HG03097 (cell line): ENCODE data around the gene ITGB6.

Source experiments
- ATAC-seq: cut with Tn5 transposase; IDR thresholded peaks from one replicate; pipeline ENCODE4 v1.9.1; 2021; ENCODE audit not compliant: unreplicated experiment, low FRiP score

ITGB6 gene

DNA sequence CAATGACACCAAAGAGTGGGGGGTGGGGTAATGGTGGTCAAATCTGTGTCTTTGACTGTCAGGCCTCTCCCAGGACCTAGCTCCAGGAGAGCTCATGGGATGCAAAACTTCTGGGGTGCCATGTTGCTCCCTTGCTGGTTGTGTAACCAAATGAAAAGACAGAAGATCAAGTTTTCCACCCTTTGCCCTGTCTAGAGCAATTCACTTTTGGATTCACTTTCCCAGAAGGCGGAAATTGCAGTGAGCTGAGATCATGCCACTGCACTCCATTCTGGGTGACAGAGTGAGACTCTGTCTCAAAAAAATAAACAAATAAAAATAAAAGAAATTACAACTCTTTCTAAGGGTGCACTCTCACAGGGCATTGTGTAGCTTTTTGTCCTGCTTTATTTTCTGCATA lies 102.7 kb downstream of the ITGB6 start:
- no peak for ATAC-seq

DNA sequence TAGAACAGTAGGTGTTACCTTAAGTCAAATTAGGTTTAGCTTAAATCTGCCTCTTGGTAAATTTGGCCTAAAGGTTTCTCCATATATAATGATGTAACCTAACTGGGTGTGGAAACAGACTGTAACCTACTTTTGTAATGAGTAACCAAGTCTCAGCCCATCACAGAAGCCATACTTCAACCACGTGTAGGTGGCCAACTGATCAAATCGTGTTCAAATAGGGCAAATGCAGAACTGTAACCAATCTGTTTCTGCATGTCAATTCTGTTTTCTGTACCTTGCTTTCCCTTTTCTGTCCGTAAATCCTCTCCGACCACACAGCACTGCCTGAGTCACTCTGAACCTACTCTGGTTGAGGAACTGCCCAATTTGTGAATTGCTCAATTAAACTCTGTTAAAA lies 103.7 kb downstream of the ITGB6 start:
- ATAC-seq, result no peak

DNA sequence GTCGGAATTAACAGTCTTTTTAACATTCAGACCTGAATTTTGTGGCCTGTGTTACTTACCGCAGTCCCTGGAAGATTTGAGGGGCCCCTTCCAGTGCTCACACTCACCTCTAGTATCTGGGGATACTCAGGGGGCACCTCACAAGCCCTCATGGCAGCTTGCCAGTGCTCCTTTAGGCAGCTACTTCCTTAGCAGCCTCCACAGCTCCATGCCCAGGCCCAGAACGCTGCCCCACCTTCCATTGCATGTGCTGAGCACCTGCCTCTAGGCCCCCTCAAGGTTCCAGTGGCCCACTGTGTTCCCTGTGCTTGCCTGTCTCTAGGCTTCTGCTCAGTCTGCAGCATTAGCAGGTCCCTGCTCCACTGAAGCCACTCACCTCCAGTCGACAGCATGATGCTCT lies 107.6 kb downstream of the ITGB6 start:
- ATAC-seq, result no peak

DNA sequence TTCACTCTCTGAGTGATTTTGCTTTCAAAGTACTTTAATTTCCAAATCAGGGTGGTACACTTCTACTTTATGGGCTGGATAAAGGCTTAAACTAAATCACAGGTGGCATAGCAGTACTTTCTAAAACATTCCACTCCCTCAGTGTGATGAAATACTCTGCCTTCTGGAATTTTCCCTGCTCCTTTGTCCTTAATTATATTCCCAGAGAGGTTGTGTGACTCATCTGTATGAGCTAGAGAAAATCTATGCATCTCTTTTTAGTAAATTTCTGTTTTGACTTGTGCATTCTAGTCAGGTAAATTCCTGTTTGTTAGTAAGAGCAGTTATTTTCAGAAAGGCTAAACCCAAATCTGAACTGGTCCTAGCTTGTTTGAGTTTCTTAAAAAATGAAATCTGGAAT lies 108.7 kb downstream of the ITGB6 start:
- ATAC-seq, result no peak

DNA sequence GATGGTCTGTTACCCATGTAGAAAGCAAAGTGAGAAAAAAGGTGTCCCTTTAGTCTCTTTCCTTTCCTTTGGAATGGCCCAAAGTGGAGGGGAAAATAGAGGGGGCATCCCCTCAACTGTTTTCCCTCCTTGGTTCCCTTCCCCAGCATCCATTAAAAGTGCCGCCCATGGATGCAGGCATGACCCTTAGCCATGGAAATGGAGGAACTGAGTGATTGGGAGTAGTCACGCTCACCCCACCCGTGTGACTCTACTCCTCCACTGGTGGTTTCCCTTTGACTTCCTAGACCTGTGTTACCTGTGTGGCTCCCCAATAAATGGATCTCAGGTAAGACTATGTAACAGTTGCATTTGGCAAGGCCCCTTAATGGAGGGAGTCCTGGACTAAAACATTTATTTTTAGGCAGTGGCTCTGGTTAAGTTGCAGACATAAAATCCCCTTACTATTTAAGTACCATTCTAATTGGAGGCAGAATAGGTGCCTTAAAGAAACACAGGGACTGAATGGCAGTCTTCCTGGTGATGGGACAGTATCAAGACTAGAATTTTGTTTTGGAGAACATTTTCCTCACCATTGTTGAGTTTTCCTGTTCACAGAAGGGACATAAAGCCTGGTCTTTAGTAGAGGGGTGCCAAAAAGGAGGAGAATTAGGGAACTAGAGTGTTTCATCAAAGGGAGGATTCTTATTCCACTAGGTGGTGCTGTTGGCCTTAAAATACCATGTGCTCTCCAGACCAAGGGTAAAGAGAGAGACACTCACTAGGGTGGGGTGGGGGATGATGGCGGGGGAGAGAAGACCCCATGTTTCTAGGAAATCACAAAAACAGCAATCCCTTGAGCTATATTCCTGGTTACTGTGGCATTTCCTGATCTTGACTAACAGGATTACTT lies 112.0 kb downstream of the ITGB6 start:
- no peak for ATAC-seq

DNA sequence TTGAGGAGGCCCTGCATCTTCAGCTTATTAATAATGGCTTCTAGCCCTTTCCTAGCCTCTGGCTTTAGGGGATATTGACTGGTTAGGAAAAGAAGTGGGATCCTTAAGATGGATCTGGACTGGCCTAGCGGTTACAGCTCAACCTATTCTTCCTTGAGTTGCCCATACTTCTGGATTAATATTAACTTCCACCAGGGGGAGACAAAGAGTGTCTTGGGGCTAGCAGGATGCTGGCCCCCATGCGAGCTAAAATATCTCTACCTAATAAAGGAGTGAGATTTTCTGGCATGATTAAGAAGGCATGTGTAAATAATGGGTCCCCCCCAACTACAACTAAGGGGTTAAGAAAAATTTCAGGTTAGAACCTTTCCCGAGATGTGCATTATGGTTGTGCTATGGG lies 114.4 kb downstream of the ITGB6 start:
- ATAC-seq, result no peak

DNA sequence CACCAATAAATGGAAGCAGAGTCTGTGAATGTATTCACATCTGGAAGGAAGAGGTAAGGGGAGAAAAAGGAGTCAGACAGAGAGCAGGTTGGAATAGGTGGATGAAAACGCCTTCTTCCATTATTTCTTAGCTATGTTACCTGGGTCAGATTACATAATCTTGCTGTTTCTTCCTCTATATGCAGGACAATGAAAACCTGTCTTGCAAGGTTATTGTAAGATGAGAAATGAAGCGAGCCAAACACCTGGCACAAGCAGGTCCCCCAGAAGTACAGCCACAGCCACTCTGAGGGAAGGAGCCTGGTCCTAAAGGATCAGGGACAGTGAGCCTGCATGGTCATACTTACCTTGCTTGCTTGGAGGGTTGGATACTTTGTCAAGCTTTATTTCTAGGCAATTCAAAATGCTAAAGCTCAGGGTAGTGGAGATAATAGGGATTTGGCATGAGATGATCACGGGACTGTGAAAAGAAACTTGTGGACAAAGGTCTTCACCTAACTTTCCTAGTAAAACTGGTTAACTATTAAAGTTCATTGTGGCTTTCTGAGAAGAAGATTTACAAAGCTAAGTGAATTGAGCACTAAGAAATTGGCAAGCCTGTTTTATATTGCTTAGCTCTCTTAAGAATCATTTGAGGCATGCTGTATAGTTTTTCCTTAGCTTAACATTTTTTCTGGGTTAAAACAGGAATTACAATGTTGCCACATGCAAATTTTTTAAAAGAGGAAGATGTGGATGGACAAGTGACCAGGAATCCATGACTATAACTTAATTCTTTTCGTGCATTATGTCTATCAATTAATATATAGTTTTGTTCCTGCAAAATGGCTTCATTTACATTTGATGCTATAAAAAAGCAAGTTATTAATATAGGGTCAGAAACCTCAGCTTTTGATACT lies 121.9 kb downstream of the ITGB6 start:
- no peak for ATAC-seq

DNA sequence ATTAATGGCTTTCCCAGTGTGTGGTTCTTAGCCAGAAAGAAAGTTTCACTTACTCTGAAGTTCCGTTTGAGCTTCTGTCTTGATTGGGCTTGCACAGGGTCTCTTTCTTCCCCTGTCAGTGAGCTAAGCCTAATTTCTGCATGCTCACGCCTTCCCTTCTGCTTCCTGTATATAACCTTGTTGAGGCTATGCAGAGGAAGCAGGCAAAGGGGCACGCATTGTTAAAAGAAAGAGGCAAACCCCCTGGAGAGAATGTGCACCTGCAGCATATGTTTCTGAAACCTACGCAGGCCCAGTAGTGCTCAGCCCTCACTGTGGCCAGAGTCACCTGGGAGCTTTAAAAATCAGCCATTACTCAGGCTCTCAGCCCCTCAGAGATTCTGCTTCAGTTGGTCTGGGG lies 123.2 kb downstream of the ITGB6 start:
- no peak for ATAC-seq

DNA sequence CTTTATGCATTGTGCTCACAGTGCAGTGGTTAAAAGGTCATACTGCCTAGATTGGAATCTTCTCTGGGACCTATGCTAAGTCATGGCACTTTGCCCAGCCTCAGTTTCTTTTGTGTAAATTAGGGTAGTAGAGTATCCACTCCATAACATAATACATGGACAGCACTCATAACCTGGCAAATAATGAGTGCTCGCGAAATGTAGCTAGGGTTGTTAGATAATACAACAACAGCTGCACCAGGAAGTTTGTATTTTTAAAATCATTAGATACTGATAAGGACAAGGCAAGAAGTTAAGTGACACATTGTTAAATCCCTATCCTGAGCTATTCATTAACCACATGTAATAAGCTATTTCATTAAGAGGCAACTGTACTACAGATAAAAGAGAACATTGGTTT lies 123.8 kb downstream of the ITGB6 start:
- no peak for ATAC-seq

DNA sequence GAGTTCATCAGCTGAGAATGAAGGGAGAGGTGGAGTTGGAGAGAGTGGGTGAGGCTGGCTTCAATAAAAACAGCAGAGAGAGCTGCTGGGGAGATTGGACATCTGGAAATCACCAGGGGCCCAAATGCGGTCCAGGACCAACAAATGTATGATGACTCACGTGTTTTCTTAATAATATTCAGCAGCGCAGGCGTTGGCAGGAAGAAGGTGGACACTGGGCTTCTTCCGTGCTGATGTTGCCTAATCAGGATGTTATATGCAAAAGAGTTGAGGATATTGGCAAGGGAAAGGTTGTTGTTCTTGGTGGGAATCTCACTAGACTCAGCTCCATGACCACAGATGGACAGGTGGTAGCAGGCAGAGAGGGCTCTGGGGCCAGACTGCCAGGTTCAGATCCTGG lies 124.9 kb downstream of the ITGB6 start:
- no peak for ATAC-seq

DNA sequence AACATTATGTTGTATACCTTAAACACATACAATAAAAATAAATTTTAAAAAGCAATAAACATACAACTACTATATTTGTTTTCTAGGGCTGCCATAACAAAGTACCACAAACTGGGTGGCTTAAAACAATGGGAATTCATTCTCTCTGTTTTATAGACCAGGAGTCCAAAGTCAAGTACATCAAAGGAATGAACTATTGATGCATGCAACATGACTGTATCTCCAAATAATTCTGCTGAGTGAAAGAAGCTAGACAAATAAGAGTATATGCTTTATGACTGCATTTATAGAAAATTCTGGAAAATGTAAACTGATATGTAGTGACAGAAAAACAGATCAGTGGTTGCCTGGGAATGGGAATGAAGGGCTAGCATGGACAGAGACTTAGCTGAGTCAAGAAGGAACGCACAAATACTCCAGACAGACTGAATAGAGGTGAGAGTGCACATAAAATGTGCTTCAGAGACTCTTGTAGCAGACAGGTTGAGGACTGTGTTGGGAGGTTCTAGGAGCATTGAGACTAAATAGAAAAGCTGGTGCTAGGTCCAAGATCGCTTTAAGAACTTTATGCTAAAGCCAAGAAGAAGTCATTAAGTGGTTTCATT lies 126.7 kb downstream of the ITGB6 start:
- ATAC-seq, result no peak

DNA sequence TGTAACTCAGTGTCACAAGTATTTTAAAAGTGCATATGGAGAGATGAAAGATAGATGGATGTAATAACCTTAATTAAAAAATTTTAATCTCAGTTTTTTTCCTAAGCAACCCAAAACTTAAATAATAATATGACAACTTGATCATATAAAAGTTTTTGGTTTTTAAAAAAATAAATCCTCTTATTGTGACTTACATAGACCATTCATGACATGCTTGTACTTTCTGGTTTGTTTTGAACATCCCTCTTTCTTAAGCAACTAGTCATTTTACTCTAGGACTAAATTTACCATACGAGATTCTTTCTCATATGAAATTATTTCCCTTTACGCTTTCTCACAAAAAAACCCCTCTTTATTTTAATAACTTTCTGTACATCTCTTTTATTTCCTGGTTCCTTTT lies 131.2 kb downstream of the ITGB6 start:
- ATAC-seq, result no peak

DNA sequence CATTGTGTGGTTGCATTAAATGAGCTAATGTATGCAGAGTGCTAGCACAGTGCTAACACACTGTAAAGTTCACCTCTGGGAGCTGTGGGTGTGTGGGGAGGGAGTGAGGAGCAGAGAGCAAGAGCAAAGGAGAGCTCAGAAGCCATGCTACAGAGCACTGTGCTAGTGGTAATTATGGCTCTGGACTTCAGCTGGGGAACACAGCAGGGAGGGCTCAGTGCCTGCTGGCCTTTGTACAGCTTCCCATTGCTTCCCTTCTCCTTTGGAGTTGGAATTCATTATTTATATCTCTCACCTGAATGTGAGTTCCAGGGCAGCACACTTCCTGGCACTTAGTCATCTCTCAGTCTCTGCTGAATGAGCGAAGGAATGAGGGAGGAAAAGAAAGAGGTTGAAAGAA lies 135.2 kb downstream of the ITGB6 start:
- no peak for ATAC-seq

DNA sequence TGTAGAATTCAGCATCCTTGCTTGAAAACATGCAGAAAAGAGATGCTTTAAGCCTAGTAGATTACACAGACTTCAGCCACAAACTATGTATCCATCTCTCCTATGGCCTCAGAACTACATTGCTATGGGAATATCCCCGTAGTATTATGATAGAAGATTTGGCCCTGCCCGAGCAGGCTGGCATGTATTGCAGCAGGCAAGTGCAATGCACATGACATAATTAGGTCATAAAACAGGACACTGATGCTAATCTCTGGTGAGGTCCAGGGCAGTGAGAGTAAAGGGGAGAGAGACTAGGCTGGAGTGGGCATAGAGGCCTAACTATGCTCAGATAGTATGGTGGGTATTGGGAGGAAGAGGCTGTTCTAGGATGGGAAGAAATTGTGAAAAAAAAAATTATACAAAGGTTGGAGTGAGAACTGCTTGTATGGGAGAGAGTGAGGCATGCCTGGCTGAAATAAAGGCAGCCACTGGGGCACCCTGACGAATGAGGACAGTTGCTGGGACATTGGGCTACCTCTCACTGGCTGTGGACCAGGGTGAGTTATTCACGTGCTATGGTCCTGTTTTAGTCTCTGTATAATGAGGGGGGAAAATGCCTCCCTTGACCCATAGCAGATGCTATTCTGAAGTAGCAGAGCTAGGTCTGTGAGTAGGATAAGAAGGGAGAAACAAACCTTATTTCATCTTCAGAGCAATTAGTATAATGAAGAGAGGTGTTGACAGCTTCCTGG lies 136.0 kb downstream of the ITGB6 start:
- no peak for ATAC-seq

DNA sequence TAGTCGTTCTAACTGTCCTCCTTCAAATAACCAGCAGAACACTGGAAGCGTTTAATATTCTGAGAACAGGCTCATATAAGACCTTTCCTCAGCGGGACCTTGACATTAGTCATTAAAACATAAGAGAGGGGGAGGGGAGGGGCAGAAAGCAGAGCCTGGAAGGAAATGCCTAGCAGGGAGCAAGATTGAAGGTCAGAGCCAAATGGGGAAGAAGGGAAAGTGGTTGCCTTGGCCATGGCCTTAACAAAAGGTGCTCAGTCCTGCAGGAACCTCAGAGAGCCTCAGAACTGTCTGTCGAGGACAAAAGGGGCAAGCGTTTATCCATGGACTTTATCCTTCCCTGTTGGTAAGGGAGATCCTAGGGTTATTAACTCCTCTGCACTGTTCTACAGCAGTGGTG lies 136.8 kb downstream of the ITGB6 start:
- ATAC-seq, result no peak

DNA sequence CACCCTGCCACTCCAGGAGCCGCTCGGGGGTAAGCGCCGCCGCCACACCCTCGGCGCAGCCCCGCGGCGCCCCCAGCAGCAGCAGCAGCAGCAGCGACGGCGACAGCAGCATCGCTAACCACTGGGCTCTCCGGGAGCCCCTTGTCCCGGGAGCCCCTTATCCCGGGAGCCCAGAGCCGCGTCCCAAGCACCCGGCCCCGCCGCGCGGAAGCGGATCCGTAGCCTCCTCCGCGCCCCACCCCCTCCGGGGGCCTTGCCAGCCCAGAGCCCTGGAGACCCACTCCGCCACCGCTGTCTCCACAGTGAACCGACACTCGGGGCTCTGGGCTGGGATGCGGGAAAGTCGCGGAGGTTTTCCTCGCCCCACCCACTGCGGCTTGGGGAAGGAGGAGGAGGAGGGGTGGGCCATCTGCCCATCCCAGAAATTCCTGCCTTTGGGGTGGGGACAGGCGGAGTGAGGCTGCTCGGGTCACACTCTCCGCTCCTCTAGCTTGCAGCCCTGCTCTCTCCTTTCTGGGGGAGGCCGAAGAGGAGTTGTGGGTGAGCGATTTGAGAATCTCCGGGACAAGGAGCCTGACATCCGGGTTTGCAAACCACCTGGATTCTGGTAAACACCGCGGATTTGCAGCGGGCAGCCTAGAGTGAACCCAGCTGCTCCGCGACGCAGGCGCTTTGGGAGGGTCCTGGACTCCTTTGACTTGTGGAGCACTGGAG lies 137.6 kb downstream of the ITGB6 start, which contains the start of gene PLA2R1:
Gene PLA2R1 (minus strand): TSS at position 324 of the 714 bp plus-strand sequence. CDS start 212 bp downstream, at position 112.
- no peak for ATAC-seq

DNA sequence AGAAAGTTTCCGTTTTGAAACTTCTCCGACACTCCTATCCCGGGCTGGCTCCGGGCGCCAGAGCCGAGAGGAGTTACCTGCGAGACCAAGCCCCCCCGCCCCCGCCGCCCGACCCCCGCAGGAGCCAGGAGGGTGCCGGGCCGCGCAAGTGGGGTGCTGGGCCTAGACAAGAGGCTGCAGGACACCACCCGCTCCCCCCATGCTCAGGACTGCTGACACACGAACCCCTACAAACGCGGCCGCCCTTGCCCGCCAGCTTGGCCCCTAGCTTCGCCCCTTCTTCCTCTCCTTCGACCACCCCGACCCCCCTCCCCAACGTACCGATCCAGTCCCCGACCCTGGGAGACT lies 138.2 kb downstream of the ITGB6 start:
- no peak for ATAC-seq

DNA sequence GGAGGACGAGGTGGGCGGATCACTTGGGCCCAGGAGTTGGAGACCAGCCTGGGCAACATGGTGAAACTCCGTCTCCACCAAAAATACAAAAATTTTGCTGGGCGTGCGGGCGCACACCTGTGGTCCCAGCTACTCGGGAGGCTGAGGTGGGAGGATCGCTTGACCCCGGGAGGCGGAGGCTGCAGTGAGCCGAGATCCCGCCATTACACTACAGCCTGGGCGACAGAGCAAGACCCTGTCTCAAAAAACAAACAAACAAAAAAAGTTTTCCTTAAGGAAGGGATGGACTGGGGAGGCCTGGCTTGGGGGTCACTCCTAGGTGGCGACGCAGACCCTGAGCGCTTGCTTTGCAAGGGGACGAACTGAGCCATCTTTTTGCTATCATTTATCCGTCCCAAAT lies 138.5 kb downstream of the ITGB6 start:
- no peak for ATAC-seq

DNA sequence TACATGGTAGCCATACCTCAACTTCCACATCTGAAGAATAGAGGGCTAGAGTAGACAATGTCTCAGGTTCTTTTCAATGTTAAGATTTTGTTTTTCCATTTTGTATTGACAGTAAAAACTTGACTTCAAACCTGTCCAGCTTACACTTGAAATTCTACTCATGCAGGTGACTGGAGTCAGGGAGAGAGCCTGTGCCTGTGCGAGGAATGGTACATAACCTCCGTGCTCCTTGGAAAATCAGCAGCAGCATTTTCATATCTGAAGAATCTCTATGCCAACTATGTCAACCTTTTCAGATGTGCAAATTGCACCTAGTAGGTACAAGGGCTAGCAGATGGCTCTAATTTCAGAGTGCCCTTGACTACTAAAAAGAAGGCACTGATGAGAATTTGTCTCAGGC lies 139.8 kb downstream of the ITGB6 start:
- ATAC-seq, result no peak

DNA sequence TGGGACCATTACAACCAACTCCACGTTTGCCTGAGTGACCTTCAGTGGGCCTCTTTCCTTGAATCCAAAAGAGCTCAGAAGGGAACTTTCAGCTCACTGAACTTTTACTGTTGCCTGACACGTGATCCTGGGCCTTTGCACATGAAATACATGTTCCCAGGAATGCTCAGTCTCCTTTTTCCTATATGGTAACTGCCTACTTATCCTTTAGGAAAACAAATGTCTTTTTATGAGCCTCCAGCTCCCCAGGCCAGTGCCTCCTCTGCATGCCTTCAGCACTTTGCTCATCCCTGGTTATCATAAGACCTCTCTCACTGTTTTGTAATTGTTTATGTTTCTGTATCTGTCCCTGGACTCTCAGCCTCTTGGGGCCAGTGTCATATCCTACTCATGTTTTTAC lies 142.7 kb downstream of the ITGB6 start:
- no peak for ATAC-seq
